HepG2 (cell line): Measurements from ENCODE around the gene SMARCD1. TPM values are rescaled to one million over a fixed set of nuclear protein-coding genes. Genes with fewer than 3 reads are reported as not detected.

Experiments used
- ARID3A ChIP-seq: IDR thresholded peaks from 2 replicates; pipeline ENCODE4 v1.6.1; 2012; ENCODE audit warnings: low read depth, low read length, improper control_type of control experiment
- ELK4 ChIP-seq: sonication (generic); formaldehyde crosslinking; IDR thresholded peaks from 2 replicates; pipeline ENCODE4 v1.9.0; 2021; ENCODE audit warnings: missing genetic modification reagents, borderline replicate concordance
- NFKB2 ChIP-seq: sonication (generic); formaldehyde crosslinking; IDR thresholded peaks from 2 replicates; pipeline ENCODE4 v1.4.0; 2020; ENCODE audit warnings: missing genetic modification reagents, borderline replicate concordance
- PHB2 ChIP-seq: fragments of 450-650 bp; IDR thresholded peaks from 2 replicates; pipeline ENCODE4 v1.6.1; 2018; ENCODE audit not compliant: partially characterized antibody
- TBX2 ChIP-seq: sonication (generic); formaldehyde crosslinking; IDR thresholded peaks from 2 replicates; pipeline ENCODE4 v1.5.0; 2020; ENCODE audit warnings: missing genetic modification reagents, mild to moderate bottlenecking, borderline replicate concordance
- ZFP36 ChIP-seq: fragments of 150-350 bp; IDR thresholded peaks from 2 replicates; pipeline ENCODE4 v1.6.1; 2018; ENCODE audit warnings: borderline replicate concordance, low read length, low read depth; ENCODE audit not compliant: partially characterized antibody
- ZNF430 ChIP-seq: sonication (generic); formaldehyde crosslinking; IDR thresholded peaks from 2 replicates; pipeline ENCODE4 v1.9.0; 2021; ENCODE audit warnings: mild to moderate bottlenecking, missing genetic modification reagents
- ZNF547 ChIP-seq: sonication (generic); formaldehyde crosslinking; IDR thresholded peaks from 2 replicates; pipeline ENCODE4 v1.5.1; 2020; ENCODE audit warnings: mild to moderate bottlenecking, missing genetic modification reagents
- ZNF558 ChIP-seq: sonication (generic); formaldehyde crosslinking; IDR thresholded peaks from 2 replicates; pipeline ENCODE4 v1.9.0; 2022; ENCODE audit warnings: mild to moderate bottlenecking, missing genetic modification reagents, borderline replicate concordance
- ZNF713 ChIP-seq: sonication (generic); formaldehyde crosslinking; IDR thresholded peaks from 2 replicates; pipeline ENCODE4 v1.4.0; 2020; ENCODE audit warnings: mild to moderate bottlenecking, missing genetic modification reagents
- polyA plus RNA-seq, 8 experiments: library from polyadenylated mRNA; depleted of rRNA in 3 of 8; stranded (reverse) in 7 of 8; unstranded in 1 of 8; fragments of >200 nt; fragmentation: Illumina TruSeq in 4 of 8; extraction: Trizol in 4 of 8; gene quantifications; 2 replicates each; pipeline versions ENCODE4 v1.2.1 to v1.2.3, GENCODE V29; 2011 to 2016; ENCODE audit warnings: low read depth in 4 of 8, missing spikeins in 1 of 8, mixed read lengths in 1 of 8; ENCODE audit not compliant: insufficient read depth in 1 of 8
- total RNA-seq, 5 experiments: library from RNA; depleted of rRNA; stranded (reverse); fragments of >200 nt; fragmentation: Illumina TruSeq; extraction: Trizol; gene quantifications; 2 replicates each; pipeline ENCODE4 v1.2.3, GENCODE V29; 2016; ENCODE audit warnings: low read depth in 1 of 5
- TF ChIP-seq, protein P1 (sequence below): sonication (generic); formaldehyde crosslinking; IDR thresholded peaks from 2 replicates; pipeline ENCODE4 v1.4.0; 2020; ENCODE audit warnings: low read depth, missing genetic modification reagents
- TF ChIP-seq, protein P2 (sequence below): sonication (generic); formaldehyde crosslinking; IDR thresholded peaks from 2 replicates; pipeline ENCODE4 v1.4.0; 2020; ENCODE audit warnings: missing genetic modification reagents, borderline replicate concordance
- TF ChIP-seq, protein P3 (sequence below): sonication (generic); formaldehyde crosslinking; IDR thresholded peaks from 2 replicates; pipeline ENCODE4 v1.4.0; 2020; ENCODE audit warnings: missing genetic modification reagents, mild to moderate bottlenecking, borderline replicate concordance

SMARCD1 gene
- total and polyA plus RNA-seq, 2 of the 13 experiments (the other 11 are each of a cell fraction or from before 2014, with no cell fraction given), result 51.7 to 54.6 TPM

- TF ChIP-seq, protein P1, sequence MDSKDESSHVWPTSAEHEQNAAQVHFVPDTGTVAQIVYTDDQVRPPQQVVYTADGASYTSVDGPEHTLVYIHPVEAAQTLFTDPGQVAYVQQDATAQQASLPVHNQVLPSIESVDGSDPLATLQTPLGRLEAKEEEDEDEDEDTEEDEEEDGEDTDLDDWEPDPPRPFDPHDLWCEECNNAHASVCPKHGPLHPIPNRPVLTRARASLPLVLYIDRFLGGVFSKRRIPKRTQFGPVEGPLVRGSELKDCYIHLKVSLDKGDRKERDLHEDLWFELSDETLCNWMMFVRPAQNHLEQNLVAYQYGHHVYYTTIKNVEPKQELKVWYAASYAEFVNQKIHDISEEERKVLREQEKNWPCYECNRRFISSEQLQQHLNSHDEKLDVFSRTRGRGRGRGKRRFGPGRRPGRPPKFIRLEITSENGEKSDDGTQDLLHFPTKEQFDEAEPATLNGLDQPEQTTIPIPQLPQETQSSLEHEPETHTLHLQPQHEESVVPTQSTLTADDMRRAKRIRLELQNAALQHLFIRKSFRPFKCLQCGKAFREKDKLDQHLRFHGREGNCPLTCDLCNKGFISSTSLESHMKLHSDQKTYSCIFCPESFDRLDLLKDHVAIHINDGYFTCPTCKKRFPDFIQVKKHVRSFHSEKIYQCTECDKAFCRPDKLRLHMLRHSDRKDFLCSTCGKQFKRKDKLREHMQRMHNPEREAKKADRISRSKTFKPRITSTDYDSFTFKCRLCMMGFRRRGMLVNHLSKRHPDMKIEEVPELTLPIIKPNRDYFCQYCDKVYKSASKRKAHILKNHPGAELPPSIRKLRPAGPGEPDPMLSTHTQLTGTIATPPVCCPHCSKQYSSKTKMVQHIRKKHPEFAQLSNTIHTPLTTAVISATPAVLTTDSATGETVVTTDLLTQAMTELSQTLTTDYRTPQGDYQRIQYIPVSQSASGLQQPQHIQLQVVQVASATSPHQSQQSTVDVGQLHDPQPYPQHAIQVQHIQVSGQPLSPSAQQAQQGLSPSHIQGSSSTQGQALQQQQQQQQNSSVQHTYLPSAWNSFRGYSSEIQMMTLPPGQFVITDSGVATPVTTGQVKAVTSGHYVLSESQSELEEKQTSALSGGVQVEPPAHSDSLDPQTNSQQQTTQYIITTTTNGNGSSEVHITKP (CRISPR knock-in tag), result no peak; the same call in 1 of the 2 replicates
- no peak for TF ChIP-seq ARID3A
- TF ChIP-seq ZNF430 (CRISPR knock-in tag), result no peak
- TF ChIP-seq ZFP36, result no peak
- TF ChIP-seq ZNF713 (CRISPR knock-in tag), result no peak
- TF ChIP-seq, protein P2, sequence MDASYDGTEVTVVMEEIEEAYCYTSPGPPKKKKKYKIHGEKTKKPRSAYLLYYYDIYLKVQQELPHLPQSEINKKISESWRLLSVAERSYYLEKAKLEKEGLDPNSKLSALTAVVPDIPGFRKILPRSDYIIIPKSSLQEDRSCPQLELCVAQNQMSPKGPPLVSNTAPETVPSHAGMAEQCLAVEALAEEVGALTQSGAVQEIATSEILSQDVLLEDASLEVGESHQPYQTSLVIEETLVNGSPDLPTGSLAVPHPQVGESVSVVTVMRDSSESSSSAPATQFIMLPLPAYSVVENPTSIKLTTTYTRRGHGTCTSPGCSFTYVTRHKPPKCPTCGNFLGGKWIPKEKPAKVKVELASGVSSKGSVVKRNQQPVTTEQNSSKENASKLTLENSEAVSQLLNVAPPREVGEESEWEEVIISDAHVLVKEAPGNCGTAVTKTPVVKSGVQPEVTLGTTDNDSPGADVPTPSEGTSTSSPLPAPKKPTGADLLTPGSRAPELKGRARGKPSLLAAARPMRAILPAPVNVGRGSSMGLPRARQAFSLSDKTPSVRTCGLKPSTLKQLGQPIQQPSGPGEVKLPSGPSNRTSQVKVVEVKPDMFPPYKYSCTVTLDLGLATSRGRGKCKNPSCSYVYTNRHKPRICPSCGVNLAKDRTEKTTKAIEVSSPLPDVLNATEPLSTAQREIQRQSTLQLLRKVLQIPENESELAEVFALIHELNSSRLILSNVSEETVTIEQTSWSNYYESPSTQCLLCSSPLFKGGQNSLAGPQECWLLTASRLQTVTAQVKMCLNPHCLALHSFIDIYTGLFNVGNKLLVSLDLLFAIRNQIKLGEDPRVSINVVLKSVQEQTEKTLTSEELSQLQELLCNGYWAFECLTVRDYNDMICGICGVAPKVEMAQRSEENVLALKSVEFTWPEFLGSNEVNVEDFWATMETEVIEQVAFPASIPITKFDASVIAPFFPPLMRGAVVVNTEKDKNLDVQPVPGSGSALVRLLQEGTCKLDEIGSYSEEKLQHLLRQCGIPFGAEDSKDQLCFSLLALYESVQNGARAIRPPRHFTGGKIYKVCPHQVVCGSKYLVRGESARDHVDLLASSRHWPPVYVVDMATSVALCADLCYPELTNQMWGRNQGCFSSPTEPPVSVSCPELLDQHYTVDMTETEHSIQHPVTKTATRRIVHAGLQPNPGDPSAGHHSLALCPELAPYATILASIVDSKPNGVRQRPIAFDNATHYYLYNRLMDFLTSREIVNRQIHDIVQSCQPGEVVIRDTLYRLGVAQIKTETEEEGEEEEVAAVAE (CRISPR knock-in tag), result no peak
- TF ChIP-seq ZNF558 (CRISPR knock-in tag), result no peak
- no peak for TF ChIP-seq ZNF547 (CRISPR knock-in tag)
- TF ChIP-seq, protein P3, sequence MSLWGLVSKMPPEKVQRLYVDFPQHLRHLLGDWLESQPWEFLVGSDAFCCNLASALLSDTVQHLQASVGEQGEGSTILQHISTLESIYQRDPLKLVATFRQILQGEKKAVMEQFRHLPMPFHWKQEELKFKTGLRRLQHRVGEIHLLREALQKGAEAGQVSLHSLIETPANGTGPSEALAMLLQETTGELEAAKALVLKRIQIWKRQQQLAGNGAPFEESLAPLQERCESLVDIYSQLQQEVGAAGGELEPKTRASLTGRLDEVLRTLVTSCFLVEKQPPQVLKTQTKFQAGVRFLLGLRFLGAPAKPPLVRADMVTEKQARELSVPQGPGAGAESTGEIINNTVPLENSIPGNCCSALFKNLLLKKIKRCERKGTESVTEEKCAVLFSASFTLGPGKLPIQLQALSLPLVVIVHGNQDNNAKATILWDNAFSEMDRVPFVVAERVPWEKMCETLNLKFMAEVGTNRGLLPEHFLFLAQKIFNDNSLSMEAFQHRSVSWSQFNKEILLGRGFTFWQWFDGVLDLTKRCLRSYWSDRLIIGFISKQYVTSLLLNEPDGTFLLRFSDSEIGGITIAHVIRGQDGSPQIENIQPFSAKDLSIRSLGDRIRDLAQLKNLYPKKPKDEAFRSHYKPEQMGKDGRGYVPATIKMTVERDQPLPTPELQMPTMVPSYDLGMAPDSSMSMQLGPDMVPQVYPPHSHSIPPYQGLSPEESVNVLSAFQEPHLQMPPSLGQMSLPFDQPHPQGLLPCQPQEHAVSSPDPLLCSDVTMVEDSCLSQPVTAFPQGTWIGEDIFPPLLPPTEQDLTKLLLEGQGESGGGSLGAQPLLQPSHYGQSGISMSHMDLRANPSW, result no peak
- no peak for TF ChIP-seq PHB2
- TF ChIP-seq ELK4 (CRISPR knock-in tag), result no peak
- TF ChIP-seq NFKB2 (CRISPR knock-in tag), result 0 out of 2 replicates have a peak, but pooled peaks have one; percentile 51
- TF ChIP-seq TBX2 (CRISPR knock-in tag), result peak; percentile 61; the same call in 1 of the 2 replicates
Observed at GRCh38 chr12:50074936-50075807, 10.0 kb upstream of the SMARCD1 start (continued).
